Glomerular endothelial cell (primary cell): Measurements from ENCODE around the gene DHX35. TPM values are rescaled to one million over a fixed set of nuclear protein-coding genes. Genes with fewer than 3 reads are reported as not detected.
"Not testable (repeated sequence)": the region's sequence is repeated elsewhere in the genome, so short reads cannot be mapped to it uniquely, and the experiment has no call there.

Experiments
- DNase-seq: peaks from one replicate; pipeline ENCODE4 v3.0.0-alpha.2; 2011; ENCODE audit warnings: low read depth, low spot score; ENCODE audit errors: extremely low read depth
- total RNA-seq: library from RNA; depleted of rRNA; stranded (reverse); fragments of >200 nt; gene quantifications from 2 replicates; pipeline ENCODE4 v1.2.3, GENCODE V29; 2015

DHX35 gene
- total RNA-seq, 1 donor from 2014 or later = 9.0 TPM

GRCh38 chr20:38973645-38974044, 11.5 kb downstream of the DHX35 start:
- no peak for DNase-seq

DNA sequence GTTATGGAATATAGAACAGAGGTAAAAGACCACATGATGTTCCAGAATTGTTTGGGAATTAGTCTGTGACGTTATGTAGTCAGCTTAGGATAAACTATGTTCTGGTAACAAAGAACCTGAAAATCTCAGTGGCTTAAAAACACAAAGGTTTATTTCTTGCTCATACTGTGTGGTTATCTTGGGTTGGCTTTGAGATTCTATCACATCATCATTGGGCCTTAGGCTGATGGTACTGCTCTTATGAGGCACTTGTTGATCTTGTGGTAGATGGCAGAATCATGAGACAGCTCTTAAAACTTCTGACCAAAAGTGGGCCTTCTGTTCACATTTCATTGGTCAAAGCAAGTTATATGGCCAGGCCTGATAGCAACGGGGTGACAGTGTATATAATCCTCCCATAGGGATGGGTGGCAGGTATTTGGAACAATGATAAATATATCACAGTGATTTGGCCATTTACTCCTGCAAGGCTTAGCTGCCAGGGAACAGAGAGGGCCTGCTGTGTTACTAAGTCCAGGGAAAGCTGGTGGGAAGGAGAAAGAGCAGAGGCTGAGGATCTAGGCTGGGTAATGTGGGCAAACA, 13.5 kb downstream of the DHX35 start:
- DNase-seq = no peak

DNA sequence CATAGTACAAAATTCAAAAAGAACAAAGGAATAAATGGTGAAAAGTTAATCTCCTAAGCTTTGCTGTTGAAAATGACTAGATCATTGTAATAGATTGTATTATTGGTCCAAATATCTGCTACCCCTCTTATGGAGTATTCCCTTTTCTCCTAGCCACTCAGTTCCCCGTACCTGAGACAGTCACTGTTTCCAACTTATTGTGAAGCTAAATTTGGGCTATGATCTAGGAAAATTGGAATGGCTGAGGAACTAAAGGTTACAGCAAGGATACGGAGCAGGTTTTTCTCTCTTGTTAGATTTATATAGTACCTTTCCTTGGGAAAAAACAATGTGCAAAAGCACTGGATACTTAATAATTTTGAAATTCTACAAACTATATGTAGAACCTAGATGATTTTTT, 17.3 kb downstream of the DHX35 start:
- DNase-seq = no peak

DNA sequence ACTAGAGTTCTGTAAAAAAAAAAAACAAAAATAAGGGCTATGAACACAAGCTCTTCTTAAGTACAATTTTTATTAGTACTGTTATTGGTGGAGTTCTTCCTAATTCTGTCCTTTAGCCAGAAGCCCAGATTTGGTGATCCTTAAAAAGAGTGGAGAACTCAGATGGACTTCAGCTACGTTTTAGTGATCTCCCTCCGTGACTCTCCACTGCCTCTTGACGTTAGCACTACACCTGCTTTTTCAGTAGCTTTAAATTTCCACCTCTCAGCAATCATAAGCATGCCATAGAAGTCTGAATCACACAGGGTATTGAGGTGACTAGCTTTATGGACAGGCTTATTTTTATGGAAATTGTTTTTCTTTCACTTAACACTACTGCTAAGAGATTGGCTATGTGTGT, 17.7 kb downstream of the DHX35 start:
- no peak for DNase-seq

- DNase-seq = no peak
Observed at GRCh38 chr20:38982291-38982690, 20.1 kb downstream of the DHX35 start.

DNA sequence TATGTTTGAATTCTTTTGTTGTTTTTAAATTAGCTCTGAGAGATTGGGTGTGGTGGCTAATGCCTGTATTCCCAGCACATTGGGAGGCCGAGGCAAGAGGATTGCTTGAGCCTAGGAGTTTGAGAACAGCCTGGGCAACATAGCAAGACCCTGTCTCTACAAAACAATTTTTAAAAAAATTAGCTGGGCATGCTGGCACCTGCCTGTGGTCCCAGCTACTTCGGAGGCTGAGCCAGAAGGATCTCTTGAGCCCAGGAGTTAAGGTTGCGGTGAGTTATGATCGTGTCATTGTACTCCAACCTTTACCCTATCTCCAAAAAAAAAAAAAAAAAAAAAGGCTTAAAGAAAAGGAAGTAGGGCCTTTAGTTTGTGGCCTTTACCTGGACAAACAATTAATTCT, 22.9 kb downstream of the DHX35 start:
- DNase-seq = no peak

- DNase-seq = no peak
Observed at GRCh38 chr20:38985603-38986170, 23.5 kb downstream of the DHX35 start.

GRCh38 chr20:38986663-38987062, 24.5 kb downstream of the DHX35 start:
- DNase-seq = no peak

DNA sequence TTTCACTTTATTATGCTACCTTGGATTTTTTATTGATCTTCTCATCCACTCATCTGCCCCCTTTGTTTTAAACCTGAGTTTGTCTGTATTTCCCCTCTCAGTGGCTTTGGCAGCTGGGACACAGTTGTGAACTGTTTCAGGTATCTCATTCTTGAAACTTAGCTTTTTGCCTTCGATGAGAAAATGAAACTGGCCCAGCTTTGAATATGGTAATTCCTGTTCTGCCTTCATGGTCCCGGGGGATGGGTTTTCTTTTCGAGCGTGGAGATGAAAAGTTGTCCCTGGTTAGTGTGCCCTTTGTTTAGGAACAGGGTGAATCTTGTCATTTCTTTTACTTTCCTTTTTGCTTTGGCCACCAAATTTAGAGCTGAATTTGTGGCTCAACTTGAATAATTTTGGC, 25.6 kb downstream of the DHX35 start:
- no peak for DNase-seq

DNA sequence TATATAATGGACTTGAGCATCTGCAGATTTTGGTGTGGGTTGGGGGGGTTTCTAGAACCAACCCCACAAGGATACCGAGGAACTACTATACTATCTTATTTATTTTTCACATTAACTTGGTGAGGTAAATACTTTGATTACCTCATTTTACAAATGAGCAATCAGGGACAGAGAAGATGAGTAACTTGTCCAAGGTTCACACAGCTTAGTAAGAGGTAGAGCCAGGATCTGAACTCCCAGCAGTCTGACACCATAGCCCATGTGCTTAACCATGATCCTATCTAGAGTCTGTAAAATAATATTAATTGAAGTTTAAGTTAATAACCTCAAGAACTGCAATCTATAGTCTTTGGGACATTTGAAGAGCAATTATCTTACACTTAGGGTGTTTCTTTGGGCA, 28.6 kb downstream of the DHX35 start:
- no peak for DNase-seq

DNA sequence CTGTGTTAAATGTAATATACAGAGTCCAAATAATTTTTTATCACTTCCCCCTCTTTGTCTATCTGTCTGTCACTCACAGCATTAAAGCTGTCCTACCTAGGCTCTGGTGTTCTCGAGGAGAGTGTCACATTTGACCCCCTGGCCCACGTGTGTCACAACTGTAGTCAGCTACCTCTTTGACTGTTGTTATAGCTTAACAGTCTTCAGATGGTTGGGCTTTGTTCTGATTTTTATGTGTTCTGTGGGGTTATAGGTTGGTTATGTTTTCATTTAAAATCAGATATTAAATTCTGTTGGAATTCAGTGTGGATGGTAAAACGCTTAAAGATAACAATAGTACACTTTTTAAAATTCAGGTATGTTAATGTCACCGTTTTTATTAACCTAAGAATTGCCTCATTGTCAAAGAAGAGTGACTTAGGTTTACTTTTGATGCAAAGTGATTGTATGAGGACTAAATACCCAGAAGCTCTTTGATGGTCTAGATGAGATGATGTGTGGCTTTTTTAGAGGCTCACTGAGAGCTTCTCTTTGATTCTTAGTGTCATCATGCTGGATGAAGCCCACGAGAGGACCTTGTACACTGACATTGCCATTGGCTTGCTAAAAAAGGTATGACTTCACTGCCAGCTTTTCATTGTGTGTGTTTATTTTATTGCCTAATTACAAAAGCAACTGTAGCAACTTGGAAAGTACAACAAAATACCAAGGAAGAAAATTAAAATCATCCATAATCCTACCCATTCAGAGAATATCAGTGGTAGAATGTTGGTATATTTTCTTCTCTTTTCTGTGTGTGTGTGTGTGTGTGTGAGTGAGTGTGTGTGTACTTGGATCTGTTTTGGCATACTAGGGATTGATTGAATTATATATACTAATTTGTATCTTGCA, 29.9 kb downstream of the DHX35 start:
- DNase-seq = no peak

- no peak for DNase-seq
Observed at GRCh38 chr20:38995536-38996044, 33.4 kb downstream of the DHX35 start.

GRCh38 chr20:38996866-38997265, 34.7 kb downstream of the DHX35 start:
- DNase-seq = not testable (repeated sequence)

GRCh38 chr20:38997622-38998021, 35.5 kb downstream of the DHX35 start:
- no peak for DNase-seq

- no peak for DNase-seq
Observed at GRCh38 chr20:38999217-38999616, 37.1 kb downstream of the DHX35 start.

DNA sequence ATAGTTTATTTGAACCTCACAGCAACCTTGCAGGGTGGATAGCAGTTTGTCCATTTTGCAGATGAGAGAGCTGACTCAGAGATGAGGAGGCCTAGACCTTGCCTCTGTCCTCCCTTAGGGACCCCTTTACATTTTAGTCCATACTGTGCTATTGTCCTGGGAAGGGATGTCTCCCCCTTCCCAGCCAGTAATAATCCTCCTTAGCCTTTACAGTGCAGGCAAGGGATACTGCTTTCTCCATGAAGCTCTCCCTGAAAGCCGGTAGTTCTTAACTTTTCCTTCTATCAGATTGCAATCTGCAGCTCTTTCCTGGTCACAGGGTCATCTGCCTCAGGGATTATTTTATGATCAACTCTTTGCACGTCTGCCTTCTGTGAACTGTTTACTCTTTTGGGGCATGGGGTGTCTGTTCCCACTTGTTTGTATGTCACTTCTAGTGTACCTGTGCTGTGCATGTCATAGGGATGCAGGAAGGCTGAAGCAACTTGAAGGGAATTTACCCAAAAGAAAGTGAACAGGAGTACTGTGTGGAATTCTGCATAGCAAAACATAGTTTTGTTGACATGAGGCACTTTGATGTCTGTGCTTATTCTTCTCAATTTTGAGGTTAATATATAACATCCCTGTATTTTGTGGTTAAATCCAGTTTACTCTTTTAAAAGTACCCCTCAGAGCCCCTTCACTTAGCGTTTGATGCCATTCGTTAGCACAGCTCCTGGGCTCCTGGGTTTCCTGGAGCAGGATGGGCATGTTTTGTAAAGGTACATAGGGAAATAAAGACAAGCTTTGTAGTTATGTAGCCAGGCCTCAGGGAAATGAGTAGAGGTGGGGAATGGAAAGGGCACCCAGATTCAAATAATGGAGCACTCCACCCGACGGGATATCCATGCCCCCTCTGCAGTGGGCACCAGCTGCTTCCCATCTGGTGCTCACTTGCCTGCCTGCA, 38.1 kb downstream of the DHX35 start:
- DNase-seq = no peak

GRCh38 chr20:39004508-39004907, 42.4 kb downstream of the DHX35 start:
- no peak for DNase-seq

DNA sequence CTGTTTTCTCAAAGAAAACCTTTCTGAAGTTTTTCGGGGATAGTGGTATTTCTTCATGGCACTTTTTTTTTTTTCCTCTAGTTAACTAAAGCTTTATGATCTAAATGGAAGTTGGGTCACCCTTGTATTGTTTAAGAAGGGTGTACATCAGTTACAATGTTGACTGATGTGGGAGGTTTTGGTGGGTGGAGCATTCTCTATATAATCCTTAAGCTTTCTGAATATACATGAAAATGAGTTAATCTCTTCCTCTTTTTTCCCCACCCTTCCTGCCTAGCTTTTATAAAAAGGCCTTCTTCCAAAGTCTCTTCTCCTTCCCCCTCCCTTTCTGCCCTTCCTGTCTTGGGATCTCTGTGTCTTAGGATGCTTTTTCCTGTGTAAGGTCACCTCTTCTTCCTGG, 47.2 kb downstream of the DHX35 start:
- DNase-seq = no peak

- DNase-seq = no peak
Observed at GRCh38 chr20:39010496-39010895, 48.4 kb downstream of the DHX35 start.

DNA sequence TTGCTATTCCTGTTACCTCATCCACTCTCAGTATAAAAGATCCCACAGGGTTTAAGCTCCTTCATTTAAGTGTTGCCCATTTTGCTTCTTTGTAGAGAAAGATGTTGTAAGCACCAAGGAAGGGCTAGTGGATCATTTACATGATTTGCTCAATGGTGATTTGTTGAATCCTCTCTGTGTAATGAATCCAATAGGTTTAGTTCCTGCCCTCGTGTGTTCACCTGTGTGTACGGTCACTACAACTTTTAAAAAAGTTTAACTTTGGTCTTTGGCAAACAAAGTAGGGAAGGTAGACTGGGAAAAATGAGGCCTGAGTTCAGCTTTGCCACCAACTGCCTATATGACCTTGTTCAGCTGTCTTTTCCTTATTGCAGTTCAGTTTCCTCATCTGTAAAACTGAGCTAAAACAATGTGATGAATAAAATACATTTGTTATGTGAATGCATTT, 51.5 kb downstream of the DHX35 start:
- DNase-seq = no peak

DNA sequence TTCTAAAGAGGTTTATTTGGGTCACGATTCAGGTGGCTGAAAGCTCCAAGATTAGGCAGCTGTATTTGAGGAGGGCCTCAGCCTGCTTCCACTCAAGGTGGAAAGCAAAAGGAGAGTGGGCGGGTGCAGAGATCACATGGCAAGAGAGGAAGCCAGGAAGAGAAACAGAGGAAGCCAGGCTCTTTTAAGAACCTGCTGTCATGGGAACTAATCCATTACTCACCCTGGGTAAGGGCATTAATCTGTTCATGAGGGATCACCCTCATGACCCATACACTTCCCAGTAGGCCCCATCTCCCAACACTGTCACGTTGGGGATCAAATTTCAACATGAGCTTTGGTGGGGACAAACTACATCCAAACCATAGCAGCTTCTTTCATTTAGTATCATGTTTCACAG, 53.9 kb downstream of the DHX35 start:
- DNase-seq = no peak
